Uterus (tissue), 2 donors: Measurements from ENCODE around the gene SPDYE4.

Experiments
- CTCF ChIP-seq, 4 experiments: fragments of 200-600 bp in 2 of 4; fragments of 450-650 bp in 2 of 4; sonication (generic) in 2 of 4; IDR thresholded peaks; one replicate each; pipeline ENCODE4 v1.5.1; 2016 to 2019; ENCODE audit warnings: antibody characterized with exemption in 4 of 4, mild to moderate bottlenecking in 2 of 4, moderate library complexity in 1 of 4
- POLR2A ChIP-seq, 2 donors: fragments of 450-650 bp; IDR thresholded peaks; one replicate each; pipeline ENCODE4 v1.6.1; 2016; ENCODE audit warnings: antibody characterized with exemption in 2 of 2, mild to moderate bottlenecking in 1 of 2, moderate library complexity in 1 of 2

- no peak for TF ChIP-seq POLR2A (IDR thresholded peaks at IDR 0.05)
- TF ChIP-seq CTCF (IDR thresholded peaks at IDR 0.05), result no peak
Measured at GRCh38 chr17:8788998-8789397, 30.7 kb upstream of the SPDYE4 start.
